ENCODE measurements around the gene EPHA7.

Gene EPHA7

GRCh38 chr6:93393554-93394074, 25.7 kb downstream of the EPHA7 start:
- no peak for DNase-seq (ENCODE audit: low spot score)

- DNase-seq (ENCODE audit: low spot score), result no peak
Measured at GRCh38 chr6:93392797-93393196, 26.6 kb downstream of the EPHA7 start.

GRCh38 chr6:93391965-93392364, 27.4 kb downstream of the EPHA7 start:
- no peak for DNase-seq (ENCODE audit: low spot score)

GRCh38 chr6:93389192-93389591, 30.2 kb downstream of the EPHA7 start:
- DNase-seq (ENCODE audit: low spot score), result no peak

GRCh38 chr6:93388070-93388469, 31.3 kb downstream of the EPHA7 start:
- no peak for DNase-seq (ENCODE audit: low spot score)

GRCh38 chr6:93376026-93376540, 43.3 kb downstream of the EPHA7 start:
- DNase-seq (ENCODE audit: low spot score), result no peak

- DNase-seq (ENCODE audit: low spot score), result no peak
Measured at GRCh38 chr6:93373445-93373844, 45.9 kb downstream of the EPHA7 start.

GRCh38 chr6:93371756-93372155, 47.6 kb downstream of the EPHA7 start:
- no peak for DNase-seq (ENCODE audit: low spot score)

- no peak for DNase-seq (ENCODE audit: low spot score)
Measured at GRCh38 chr6:93369586-93370134, 49.7 kb downstream of the EPHA7 start.

GRCh38 chr6:93366506-93366905, 52.9 kb downstream of the EPHA7 start:
- DNase-seq (ENCODE audit: low spot score), result no peak

GRCh38 chr6:93365445-93365844, 53.9 kb downstream of the EPHA7 start:
- no peak for DNase-seq (ENCODE audit: low spot score)

GRCh38 chr6:93358435-93358834, 60.9 kb downstream of the EPHA7 start:
- no peak for DNase-seq (ENCODE audit: low spot score)

- no peak for DNase-seq (ENCODE audit: low spot score)
Measured at GRCh38 chr6:93352604-93353003, 66.8 kb downstream of the EPHA7 start.

- no peak for DNase-seq (ENCODE audit: low spot score)
Measured at GRCh38 chr6:93351222-93351621, 68.1 kb downstream of the EPHA7 start.

GRCh38 chr6:93350774-93351173, 68.6 kb downstream of the EPHA7 start:
- DNase-seq (ENCODE audit: low spot score), result no peak

- no peak for DNase-seq (ENCODE audit: low spot score)
Measured at GRCh38 chr6:93344333-93344835, 75.0 kb downstream of the EPHA7 start.

GRCh38 chr6:93343476-93343875, 75.9 kb downstream of the EPHA7 start:
- DNase-seq (ENCODE audit: low spot score), result no peak

- DNase-seq (ENCODE audit: low spot score), result no peak
Measured at GRCh38 chr6:93341900-93342613, 77.3 kb downstream of the EPHA7 start.

- DNase-seq (ENCODE audit: low spot score), result no peak
Measured at GRCh38 chr6:93337772-93338394, 81.5 kb downstream of the EPHA7 start.

GRCh38 chr6:93337014-93337413, 82.3 kb downstream of the EPHA7 start:
- no peak for DNase-seq (ENCODE audit: low spot score)

- DNase-seq (ENCODE audit: low spot score), result no peak
Measured at GRCh38 chr6:93329301-93330000, 89.9 kb downstream of the EPHA7 start.

GRCh38 chr6:93327857-93328256, 91.5 kb downstream of the EPHA7 start:
- no peak for DNase-seq (ENCODE audit: low spot score)
